ENCODE results near the gene TNF.
A peak's percentile ranks its signal among the peaks of the same experiment; 100 is the strongest.

TNF gene

DNA sequence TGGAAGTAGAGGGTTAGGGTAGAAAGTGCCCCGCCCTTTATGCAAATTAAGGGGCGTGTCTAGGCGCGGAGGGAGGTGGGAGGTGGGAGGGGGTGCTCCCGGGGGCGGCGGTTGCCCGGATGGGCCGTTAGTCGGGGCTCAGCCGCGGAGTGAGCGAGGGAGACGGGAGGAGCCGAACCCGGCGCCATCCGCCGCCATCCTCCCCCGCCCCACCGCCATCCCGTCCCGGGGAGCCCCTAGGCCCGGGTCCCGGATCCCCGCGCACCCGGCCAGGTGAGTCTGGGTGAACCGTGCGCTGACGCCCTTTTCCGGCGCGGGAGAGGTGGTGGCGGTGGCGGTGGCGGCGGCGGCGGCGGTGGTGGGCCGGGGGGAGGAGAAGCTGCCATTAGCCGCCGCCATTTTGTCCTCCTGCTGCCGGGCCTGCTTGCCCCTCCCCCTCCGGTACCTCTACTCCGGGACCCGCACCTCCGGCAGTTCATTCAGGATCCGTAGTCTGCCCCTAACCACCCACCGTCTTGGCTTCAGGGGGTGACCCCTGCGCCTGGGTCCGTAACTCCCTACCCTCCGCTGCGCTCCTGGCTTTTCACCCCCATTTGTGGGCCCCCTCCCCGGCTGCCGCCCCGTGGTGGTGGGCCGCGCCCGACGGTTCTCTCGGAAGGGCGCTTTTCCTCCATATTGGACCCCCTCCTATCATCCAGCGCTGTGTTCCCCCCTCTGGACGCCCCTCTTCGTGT, 45.4 kb downstream of the TNF start, which contains the start of gene PRRC2A:
PRRC2A (plus strand) TSS at position 130 of the 734 bp plus-strand sequence. CDS start 2,075 bp downstream, outside the sequence.
- peak; percentile 95 for DNase-seq (ENCODE audit: low read depth)

DNA sequence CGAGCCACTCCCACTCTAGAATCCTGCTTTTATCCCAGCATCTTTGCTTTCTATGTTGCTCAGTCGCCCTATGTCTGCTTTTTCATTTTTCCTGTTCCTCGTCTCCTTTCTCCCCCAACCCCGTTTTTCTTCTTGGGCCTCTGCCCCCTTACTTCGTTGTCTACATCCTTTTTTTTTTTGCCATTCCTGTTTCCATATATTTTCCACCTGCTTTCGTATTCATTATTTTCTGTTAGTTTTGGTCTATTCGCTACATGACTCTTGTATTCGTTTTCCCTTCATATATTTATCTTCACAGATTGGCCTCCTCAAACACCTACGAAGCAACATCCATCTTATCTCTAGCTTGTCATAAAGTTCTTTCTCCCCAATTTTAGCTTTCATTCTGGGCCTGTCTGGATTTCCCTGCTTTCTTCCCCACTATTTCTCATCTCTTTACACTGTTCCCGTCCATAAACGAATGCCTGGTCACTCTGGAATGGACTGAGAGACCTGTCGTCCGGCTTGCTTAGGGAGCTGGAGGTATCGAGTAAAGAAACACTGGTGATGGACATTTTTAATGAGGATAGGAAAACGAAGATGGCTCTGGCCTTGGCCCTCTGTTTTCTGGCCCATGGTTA, 46.1 kb downstream of the TNF start:
- DNase-seq (ENCODE audit: low read depth), result no peak
- in situ Hi-C loops (cut with HindIII; ENCODE audit: low sequenced_read_pairs), result no loop called here
- TF ChIP-seq, protein P1, sequence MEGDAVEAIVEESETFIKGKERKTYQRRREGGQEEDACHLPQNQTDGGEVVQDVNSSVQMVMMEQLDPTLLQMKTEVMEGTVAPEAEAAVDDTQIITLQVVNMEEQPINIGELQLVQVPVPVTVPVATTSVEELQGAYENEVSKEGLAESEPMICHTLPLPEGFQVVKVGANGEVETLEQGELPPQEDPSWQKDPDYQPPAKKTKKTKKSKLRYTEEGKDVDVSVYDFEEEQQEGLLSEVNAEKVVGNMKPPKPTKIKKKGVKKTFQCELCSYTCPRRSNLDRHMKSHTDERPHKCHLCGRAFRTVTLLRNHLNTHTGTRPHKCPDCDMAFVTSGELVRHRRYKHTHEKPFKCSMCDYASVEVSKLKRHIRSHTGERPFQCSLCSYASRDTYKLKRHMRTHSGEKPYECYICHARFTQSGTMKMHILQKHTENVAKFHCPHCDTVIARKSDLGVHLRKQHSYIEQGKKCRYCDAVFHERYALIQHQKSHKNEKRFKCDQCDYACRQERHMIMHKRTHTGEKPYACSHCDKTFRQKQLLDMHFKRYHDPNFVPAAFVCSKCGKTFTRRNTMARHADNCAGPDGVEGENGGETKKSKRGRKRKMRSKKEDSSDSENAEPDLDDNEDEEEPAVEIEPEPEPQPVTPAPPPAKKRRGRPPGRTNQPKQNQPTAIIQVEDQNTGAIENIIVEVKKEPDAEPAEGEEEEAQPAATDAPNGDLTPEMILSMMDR (IDR thresholded peaks at IDR 0.05; ENCODE audit: low read depth, low read length, missing control alignments), result no peak
- peak overlapping the region; percentile 96 for H3K4me3 ChIP-seq (ENCODE audit: low read depth, low read length)

More for the DNA sequence above, 45.4 kb downstream of the TNF start, which contains the start of gene PRRC2A:
- TF ChIP-seq, protein P1 (IDR thresholded peaks at IDR 0.05; ENCODE audit: low read depth, low read length, missing control alignments), result no peak
- in situ Hi-C loops (cut with HindIII; ENCODE audit: low sequenced_read_pairs), result no loop called here
- H3K4me3 ChIP-seq (ENCODE audit: low read depth, low read length), result peak within 1 kb of the TSS; percentile 96

DNA sequence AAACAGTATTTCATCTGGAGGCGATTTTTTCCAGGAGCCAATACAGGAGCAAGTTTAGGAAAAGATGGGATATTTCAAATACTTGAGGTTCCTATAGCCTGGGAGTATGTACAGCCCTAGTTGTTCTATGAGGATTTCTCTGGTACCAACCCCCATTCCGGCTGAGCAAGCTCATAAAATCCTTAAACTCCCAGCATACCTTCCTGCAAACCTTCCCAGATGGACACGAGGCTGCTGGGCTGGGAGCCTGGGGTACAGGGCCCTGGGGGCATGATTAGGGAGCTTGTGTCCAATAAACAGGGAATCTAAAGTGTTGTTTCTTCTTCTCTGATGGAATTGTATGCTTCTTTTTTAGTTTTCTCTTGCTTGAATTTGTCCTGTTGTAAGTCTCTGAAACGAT, 46.6 kb downstream of the TNF start:
- in situ Hi-C loops (cut with HindIII; ENCODE audit: low sequenced_read_pairs), result no loop called here
- peak overlapping the region; percentile 96 for H3K4me3 ChIP-seq (ENCODE audit: low read depth, low read length)
- TF ChIP-seq, protein P1 (IDR thresholded peaks at IDR 0.05; ENCODE audit: low read depth, low read length, missing control alignments), result no peak
- no peak for DNase-seq (ENCODE audit: low read depth)

DNA sequence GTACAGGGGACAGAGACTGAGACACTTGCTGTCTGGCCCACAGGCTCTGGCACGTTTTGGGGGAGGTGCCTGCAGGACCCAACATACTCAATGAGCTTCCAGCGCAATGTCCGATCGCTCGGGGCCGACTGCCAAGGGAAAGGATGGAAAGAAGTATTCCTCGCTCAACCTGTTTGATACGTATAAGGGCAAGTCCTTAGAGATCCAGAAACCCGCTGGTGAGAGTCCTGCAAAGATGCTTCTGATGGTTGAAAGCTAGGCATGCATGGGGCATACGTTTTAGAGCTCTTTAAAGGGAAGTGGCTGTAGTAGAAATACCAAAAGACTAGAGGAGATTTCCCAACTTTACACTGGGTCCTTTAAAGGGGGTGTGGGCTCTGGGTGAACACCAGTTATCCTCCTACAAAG, 47.3 kb downstream of the TNF start:
- in situ Hi-C loops (cut with HindIII; ENCODE audit: low sequenced_read_pairs), result no loop called here
- TF ChIP-seq, protein P1 (IDR thresholded peaks at IDR 0.05; ENCODE audit: low read depth, low read length, missing control alignments), result no peak
- peak overlapping the region; percentile 96 for H3K4me3 ChIP-seq (ENCODE audit: low read depth, low read length)
- DNase-seq (ENCODE audit: low read depth), result no peak

DNA sequence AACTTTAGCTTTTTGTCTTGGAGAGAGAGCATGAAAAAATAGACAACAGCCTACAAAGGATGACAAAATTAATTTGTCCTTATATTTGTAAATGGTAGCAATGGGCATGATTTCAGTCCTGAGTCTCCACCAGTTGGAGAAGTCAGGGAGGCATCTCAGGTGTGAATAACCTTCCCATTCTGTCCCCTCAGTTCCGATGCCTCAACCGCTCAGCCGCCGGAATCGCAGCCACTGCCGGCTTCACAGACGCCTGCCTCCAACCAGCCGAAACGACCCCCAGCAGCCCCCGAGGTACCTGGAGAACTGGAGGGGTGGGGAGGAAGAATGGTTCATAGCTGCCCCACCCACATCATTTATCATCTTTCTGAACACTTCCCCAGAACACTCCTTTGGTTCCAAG, 48.7 kb downstream of the TNF start:
- TF ChIP-seq, protein P1 (IDR thresholded peaks at IDR 0.05; ENCODE audit: low read depth, low read length, missing control alignments), result no peak
- no peak for DNase-seq (ENCODE audit: low read depth)
- no peak overlapping the region for H3K4me3 ChIP-seq (ENCODE audit: low read depth, low read length)
- in situ Hi-C loops (cut with HindIII; ENCODE audit: low sequenced_read_pairs), result no loop called here

DNA sequence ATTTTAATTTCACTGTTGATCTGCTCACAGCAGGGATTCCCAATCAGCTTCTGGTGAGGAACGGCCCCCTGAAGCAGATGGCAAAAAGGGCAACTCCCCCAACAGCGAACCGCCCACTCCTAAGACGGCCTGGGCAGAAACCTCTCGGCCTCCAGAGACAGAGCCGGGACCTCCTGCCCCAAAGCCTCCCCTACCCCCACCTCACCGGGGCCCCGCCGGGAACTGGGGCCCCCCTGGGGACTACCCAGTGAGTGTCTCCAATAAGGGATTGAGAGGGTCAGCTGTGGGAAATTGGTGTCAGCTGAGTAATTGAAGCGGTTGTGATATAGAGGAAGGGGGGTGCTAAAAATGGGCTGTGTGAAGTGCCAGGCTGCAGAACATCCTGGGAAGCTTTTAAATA, 51.6 kb downstream of the TNF start:
- no peak for DNase-seq (ENCODE audit: low read depth)
- in situ Hi-C loops (cut with HindIII; ENCODE audit: low sequenced_read_pairs), result no loop called here
- TF ChIP-seq, protein P1 (IDR thresholded peaks at IDR 0.05; ENCODE audit: low read depth, low read length, missing control alignments), result no peak
- no peak overlapping the region for H3K4me3 ChIP-seq (ENCODE audit: low read depth, low read length)

Measured in astrocyte of the cerebellum (primary cell).